ENCODE results near the gene HNRNPH1.

HNRNPH1 gene

DNA sequence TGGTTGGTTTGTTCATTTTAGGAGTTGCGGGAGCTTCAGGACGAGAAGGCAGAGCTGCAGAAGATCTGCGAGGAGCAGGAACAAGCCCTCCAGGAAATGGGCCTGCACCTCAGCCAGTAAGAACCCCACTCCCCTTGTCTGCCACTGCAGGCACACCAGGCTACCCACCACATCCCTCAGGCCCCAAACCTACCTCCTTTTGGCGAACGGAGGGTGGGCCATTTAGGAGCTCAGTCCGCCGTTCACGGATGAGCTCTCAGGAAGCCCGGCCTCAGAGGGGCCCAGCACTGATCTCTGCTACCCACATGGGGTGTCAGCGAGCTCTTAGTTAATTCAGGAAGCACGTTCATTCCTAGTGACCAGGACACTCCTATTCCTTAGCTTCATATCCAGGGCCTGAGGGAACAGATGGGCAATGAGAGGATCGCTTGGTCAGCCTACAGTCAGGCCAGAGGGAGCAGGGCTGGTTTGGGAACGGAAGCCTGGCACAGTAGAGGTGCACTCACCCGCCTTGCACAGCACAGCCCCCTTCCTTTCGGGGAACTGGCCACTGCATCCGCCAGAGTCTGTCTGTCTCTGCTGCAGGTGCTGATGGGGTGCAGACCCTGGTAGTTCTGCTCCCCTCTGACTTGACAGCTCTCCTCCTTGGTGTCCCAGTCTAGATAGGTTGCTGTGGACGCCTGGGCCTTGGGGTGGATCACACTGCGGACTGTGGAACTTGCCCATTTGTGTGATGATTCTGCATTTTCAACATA is 21.4 kb downstream of the HNRNPH1 start:
- DNase-seq, result no peak

DNA sequence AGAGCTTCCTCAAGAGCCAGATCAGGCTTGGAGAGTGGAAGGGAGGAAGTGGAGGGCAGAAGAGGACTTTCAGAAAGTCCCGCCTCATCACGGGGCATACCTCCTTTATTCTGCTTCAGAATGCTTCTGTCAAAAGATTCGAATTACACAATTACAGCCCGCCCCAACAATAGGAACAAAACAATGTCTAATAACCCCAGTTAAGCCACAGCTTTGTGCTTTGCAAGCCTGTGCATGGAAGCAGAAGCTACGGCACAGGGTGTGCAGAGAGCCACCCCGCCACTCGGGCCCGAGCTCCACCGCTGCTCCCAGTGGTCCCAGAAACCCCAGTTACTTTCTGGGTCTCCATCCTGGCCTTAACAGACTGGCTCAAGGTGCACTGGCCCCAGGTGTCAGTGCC is 23.5 kb downstream of the HNRNPH1 start:
- DNase-seq, result no peak

DNA sequence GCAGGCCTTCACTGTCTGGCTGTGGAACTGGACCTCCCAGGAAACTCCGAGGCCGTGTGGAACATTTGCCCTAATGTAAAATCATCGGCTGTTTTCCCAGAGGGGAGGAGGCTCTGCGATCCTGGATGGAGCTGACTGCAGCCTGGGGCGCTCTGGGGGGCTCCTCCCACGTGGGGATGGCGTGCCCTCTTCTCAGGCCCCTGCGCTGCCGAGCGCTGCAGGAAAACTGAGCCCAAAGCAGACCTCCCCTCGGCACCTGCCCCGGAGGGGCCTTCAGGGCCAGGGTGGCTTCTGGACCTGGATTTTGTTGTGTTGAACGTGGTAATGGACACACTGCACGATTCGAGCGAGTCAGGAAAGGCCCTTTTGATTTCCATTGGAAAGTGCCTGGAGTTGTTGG is 23.9 kb downstream of the HNRNPH1 start:
- no peak for DNase-seq

DNA sequence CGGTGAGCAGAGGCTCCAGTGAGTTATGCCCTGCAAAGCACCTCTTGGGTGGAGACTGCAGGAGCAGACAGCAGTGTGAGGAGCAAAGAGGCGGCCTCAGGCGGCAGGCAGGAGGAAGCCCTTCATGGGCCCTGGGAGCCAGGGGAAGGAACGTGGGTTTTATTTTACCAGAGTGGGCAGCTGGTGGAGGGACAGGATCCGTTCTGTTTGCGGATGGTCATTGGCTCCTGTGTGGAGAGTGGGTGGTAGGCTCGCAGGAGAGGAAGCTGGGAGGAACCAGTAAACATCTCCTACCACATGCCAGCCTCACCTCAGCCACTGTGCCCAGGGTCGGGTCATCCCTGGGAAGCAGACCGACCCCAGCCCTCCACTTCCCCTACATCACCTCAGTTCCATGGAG is 24.4 kb downstream of the HNRNPH1 start:
- no peak for DNase-seq

DNA sequence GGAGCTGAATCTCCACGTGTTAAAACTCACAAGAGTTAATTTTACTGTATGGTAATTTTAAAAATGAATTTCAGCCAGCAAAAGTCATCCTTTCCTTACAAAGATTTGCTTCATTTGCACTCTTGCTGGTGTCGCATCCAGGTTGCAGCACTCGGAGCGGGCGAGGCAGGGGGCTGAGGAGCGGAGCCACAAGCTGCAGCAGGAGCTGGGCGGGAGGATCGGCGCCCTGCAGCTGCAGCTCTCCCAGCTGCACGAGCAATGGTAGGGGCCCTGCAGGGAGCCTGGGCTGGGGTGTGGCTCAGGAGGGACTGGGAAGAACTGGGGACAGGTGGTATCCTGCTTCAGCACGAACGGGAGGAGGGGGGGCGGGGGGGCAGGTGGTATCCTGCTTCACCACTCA is 27.1 kb downstream of the HNRNPH1 start:
- DNase-seq, result no peak

DNA sequence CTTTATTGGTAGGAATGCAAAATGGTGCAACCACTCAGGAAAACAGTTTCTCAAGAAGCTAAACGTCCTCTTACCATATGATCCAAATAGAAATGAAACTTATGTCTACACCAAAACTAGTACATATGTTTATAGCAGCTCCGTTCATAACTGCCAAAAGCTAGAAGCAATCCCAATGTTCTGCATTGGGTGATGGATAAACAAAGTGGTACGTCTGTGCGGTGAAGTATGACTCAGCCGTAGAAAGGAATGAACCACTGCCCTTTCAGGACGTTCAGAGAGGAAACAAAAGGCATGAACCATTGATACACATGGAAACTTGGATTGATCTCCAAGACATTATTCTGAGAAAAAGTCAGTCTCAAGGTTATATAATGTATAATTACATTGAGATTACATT is 27.6 kb downstream of the HNRNPH1 start:
- DNase-seq, result no peak

DNA sequence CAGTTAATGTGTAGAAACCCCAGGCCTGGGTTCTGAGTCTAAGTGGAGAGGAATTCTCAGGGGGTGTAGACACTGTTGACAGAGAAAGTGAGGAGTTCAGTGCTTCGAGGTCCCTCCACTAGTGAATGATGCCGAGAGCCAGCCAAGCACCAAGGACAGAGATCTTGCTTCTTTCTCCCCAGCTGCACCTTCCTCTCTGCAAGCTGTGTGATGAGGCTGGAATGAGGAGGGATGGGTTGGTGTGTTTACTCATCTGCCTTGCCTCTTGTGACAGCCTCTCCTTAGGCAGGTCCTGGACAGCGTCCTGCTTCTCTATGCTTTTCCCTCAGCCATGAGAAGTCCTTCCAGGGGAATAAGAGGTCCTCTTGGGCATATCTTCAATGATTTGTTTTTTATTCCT is 35.3 kb downstream of the HNRNPH1 start:
- DNase-seq, result no peak

DNA sequence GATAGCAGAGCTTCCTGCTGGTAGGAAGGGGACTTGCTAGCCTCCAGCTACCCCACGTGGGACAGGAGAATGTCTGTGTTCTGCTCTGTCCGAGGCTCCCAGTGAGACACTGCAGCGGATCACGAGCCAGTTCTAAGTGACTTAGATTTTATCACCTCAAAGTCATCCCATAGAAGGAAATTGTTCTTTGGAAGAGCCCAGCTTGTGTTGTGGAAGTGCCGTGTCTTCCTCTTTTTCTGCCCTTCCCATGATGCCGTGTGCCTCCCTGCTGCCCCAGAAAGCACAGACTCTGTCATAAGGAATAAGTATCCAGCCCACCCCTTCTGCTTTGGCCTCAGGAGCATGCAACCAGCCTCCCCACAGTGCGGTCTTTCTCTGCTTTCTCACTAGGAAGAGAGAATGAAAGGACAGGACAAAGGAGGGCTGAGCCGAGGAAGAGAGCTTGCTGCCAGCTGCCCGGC is 37.5 kb downstream of the HNRNPH1 start:
- no peak for DNase-seq

DNA sequence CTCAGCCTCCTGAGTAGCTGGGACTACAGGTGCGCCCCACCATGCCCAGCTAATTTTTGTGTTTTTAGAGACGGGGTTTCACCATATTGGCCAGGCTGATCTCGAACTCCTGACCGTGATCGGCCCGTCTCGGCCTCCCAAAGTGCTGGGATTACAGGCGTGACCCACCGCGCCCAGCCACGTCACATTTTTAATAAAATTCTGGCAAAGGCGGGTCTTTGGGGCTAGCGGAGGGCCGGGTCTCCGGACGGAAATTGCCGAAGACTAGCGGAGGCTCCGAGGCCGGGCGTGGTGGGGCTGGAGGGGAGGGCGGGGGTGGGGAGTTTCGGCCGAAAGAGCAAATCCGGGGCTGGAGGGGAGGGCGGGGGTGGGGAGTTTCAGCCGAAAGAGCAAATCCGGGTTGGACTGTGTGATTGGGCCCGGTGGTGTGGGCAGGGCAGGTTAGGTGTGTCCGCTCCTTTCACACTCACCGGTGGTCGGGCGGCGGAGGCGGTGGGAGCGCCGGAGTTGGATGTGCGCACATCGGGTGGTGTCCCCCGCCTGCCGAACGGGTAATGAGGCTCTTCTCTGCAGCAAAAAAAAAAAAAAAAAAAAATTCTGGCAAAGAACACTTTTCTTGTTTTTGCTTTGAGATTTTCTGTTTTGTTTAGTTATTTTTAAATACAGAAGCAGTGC is 46.0 kb downstream of the HNRNPH1 start:
- no peak for DNase-seq

DNA sequence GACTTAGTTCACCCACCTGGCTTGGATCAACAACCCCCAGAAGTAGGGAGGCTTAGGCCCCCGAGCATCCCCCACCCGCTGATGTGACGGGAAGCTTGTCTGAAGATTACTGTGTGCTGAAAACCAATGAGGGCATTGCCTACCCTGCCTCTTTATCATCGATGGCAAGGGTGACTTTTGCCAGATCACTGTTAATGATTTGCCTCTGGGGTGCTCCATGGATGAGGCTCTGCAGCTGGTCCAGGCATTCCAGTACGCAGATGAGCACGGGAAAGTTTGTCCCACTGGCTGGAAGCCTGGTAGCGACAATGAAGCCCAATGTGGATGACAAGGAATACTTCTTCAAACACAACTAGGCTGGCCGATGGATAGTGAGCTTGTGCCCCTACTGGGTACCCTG is 51.1 kb downstream of the HNRNPH1 start:
- DNase-seq, result no peak

DNA sequence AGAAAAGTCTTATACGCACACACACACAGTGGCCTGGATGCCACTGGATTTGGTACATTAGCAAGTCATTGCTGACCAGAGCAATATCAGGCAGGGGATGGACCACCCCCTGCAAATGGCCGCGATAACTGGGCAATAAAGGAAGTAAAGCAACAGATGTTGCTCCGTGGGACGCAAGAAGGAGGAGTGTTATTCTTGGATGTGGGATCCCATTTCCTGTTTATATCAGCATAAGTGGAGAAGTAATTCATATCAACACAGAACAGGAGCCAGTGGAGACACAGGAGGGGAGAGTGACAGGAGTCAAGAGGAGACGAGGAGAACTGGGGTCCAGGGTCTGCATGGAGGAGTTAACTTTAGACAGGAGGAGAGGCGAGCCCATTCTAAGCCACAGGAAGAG is 54.8 kb downstream of the HNRNPH1 start:
- no peak for DNase-seq

DNA sequence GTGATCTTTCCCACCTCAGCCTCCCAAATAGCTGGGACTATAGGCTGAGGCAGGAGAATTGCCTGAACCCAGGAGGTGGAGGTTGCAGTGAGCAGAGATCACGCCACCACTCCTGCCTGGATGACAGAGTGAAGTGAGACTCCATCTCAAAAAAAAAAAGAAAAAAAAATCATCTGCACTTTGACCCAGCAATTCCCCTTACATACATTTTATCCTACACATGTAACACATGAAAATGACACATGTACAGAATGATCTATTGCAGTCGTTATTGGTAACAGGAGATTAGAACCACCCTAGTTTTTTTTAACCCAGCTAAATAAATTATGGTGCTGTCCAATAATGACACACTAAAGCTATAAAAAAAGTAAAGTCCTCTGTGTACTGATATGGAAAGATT is 58.9 kb downstream of the HNRNPH1 start:
- DNase-seq, result no peak

Data from femur (tissue), 1 donor.